Liver (tissue), 9 donors: ENCODE data around the gene ARID4B. TPM values are rescaled to one million over a fixed set of nuclear protein-coding genes. Genes with fewer than 3 reads are reported as not detected.

Experiments used
- DNase-seq: peaks from one replicate; pipeline ENCODE4 v3.0.0-alpha.2; 2017; ENCODE audit warnings: low spot score
- H3K27ac ChIP-seq, 2 donors: one replicate each; pipeline ENCODE4 v1.7.0; 2013; ENCODE audit warnings: inconsistent platforms in 2 of 2, low read length in 2 of 2, control low read depth in 1 of 2, low read depth in 1 of 2, mild to moderate bottlenecking in 1 of 2
- H3K27me3 ChIP-seq, 4 donors: one replicate each; pipeline versions ENCODE4 v1.6.1 to v1.7.0; 2013; ENCODE audit warnings: low read length in 3 of 4, inconsistent platforms in 1 of 4, mild to moderate bottlenecking in 1 of 4, moderate library complexity in 1 of 4; ENCODE audit not compliant: control insufficient read depth in 4 of 4, insufficient read depth in 4 of 4
- H3K36me3 ChIP-seq, 4 donors: one replicate each; pipeline versions ENCODE4 v1.6.1 to v1.7.0; 2013; ENCODE audit warnings: low read length in 3 of 4, mild to moderate bottlenecking in 3 of 4, low read depth in 1 of 4, moderate library complexity in 1 of 4; ENCODE audit not compliant: control insufficient read depth in 4 of 4, insufficient read depth in 3 of 4
- H3K4me1 ChIP-seq, 4 donors: one replicate each; pipeline versions ENCODE4 v1.6.1 to v1.7.0; 2013; ENCODE audit warnings: low read length in 3 of 4, mild to moderate bottlenecking in 3 of 4, moderate library complexity in 1 of 4; ENCODE audit not compliant: control insufficient read depth in 4 of 4, insufficient read depth in 4 of 4
- H3K4me3 ChIP-seq, 3 donors: one replicate each; pipeline versions ENCODE4 v1.6.1 to v1.7.0; 2013; ENCODE audit warnings: low read length in 3 of 3, control low read depth in 1 of 3, low read depth in 1 of 3, mild to moderate bottlenecking in 1 of 3
- H3K9ac ChIP-seq, 2 donors: one replicate each; pipeline ENCODE4 v1.7.0; 2013; ENCODE audit warnings: low read length in 2 of 2, mild to moderate bottlenecking in 2 of 2, moderate library complexity in 2 of 2, control low read depth in 1 of 2, low read depth in 1 of 2
- H3K9me3 ChIP-seq, 4 donors: one replicate each; pipeline versions ENCODE4 v1.6.1 to v1.7.0; 2013; ENCODE audit warnings: low read length in 3 of 4; ENCODE audit not compliant: control insufficient read depth in 4 of 4
- ATF3 ChIP-seq: IDR thresholded peaks from 2 replicates; pipeline ENCODE4 v1.6.1; 2016; ENCODE audit warnings: antibody characterized with exemption
- CTCF ChIP-seq: fragments of 150-350 bp; IDR thresholded peaks from 2 replicates; pipeline ENCODE4 v1.5.1; 2017; ENCODE audit warnings: improper control_type of control experiment, low read depth, low read length; ENCODE audit not compliant: missing input control
- EGR1 ChIP-seq, 2 donors: IDR thresholded peaks; 2 replicates each; pipeline ENCODE4 v1.6.1; 2016 to 2018; ENCODE audit warnings: antibody characterized with exemption in 2 of 2, low read depth in 2 of 2
- FOXA1 ChIP-seq: IDR thresholded peaks from 2 replicates; pipeline ENCODE4 v1.6.1; 2016; ENCODE audit warnings: antibody characterized with exemption
- FOXA2 ChIP-seq: IDR thresholded peaks from 2 replicates; pipeline ENCODE4 v1.6.1; 2016; ENCODE audit warnings: antibody characterized with exemption
- GABPA ChIP-seq, 2 donors: IDR thresholded peaks in 1 of 2; conservative IDR thresholded peaks in 1 of 2; 2 replicates each; pipeline ENCODE4 v1.6.1; 2016; ENCODE audit warnings: antibody characterized with exemption in 2 of 2, mild to moderate bottlenecking in 1 of 2, moderate library complexity in 1 of 2
- HNF4A ChIP-seq, 2 donors: conservative IDR thresholded peaks; 2 replicates each; pipeline ENCODE4 v1.6.1; 2016; ENCODE audit warnings: antibody characterized with exemption in 2 of 2, mild to moderate bottlenecking in 2 of 2
- HNF4G ChIP-seq: IDR thresholded peaks from 2 replicates; pipeline ENCODE4 v1.6.1; 2016; ENCODE audit warnings: antibody characterized with exemption
- JUND ChIP-seq, 2 donors: IDR thresholded peaks; 2 replicates each; pipeline ENCODE4 v1.6.1; 2016; ENCODE audit warnings: antibody characterized with exemption in 2 of 2
- MAX ChIP-seq: IDR thresholded peaks from 2 replicates; pipeline ENCODE4 v1.6.1; 2016; ENCODE audit warnings: antibody characterized with exemption
- NR2F2 ChIP-seq: IDR thresholded peaks from 2 replicates; pipeline ENCODE4 v1.6.1; 2016; ENCODE audit warnings: antibody characterized with exemption
- RAD21 ChIP-seq, 2 donors: IDR thresholded peaks; 2 replicates each; pipeline ENCODE4 v1.6.1; 2016; ENCODE audit warnings: antibody characterized with exemption in 2 of 2, mild to moderate bottlenecking in 2 of 2
- REST ChIP-seq: IDR thresholded peaks from 2 replicates; pipeline ENCODE4 v1.6.1; 2016; ENCODE audit warnings: antibody characterized with exemption, mild to moderate bottlenecking
- RXRA ChIP-seq, 2 donors: IDR thresholded peaks; 2 replicates each; pipeline ENCODE4 v1.6.1; 2017 to 2018; ENCODE audit warnings: antibody characterized with exemption in 2 of 2, mild to moderate bottlenecking in 1 of 2
- SP1 ChIP-seq: IDR thresholded peaks from 2 replicates; pipeline ENCODE4 v1.6.1; 2018; ENCODE audit warnings: antibody characterized with exemption, mild to moderate bottlenecking
- TAF1 ChIP-seq: conservative IDR thresholded peaks from 2 replicates; pipeline ENCODE4 v1.6.1; 2016; ENCODE audit warnings: antibody characterized with exemption, mild to moderate bottlenecking
- YY1 ChIP-seq: IDR thresholded peaks from 2 replicates; pipeline ENCODE4 v1.6.1; 2016; ENCODE audit warnings: antibody characterized with exemption, mild to moderate bottlenecking
- ZBTB33 ChIP-seq: IDR thresholded peaks from 2 replicates; pipeline ENCODE4 v1.6.1; 2016; ENCODE audit warnings: antibody characterized with exemption
- WGBS: extraction: QIAGEN DNeasy Blood & Tissue Kit; methylation state at CpG from one replicate; pipeline ENCODE4 v1.1.7; 2013; 5-methylcytosine and 5-hydroxymethylcytosine counted together
- polyA plus RNA-seq, 2 donors: library from polyadenylated mRNA; stranded (reverse) in 1 of 2; unstranded in 1 of 2; fragments of 200-250 nt in 1 of 2; fragments of >200 nt in 1 of 2; fragmentation: Nextera tagmentation in 1 of 2; extraction: Ambion mirVana in 1 of 2; gene quantifications; one replicate each; pipeline versions ENCODE4 v1.2.1 to v1.2.3, GENCODE V29; 2013 to 2015
- total RNA-seq, 2 donors: library from RNA; depleted of rRNA; stranded (reverse); fragments of >200 nt; gene quantifications; one replicate each; pipeline ENCODE4 v1.2.3, GENCODE V29; 2014
- donor health status: healthy.
- donor health status: healthy.
- donor health status: healthy.
- donor health status: healthy.
- donor health status: healthy.

ARID4B gene
- total and polyA plus RNA-seq, 4 donors, result 4.2 to 27.3 (median 21.3) TPM

- peak; percentile 88 for TF ChIP-seq CTCF
- peak; percentile 80 for TF ChIP-seq YY1
- no peak for TF ChIP-seq SP1
- TF ChIP-seq RAD21 (IDR thresholded peaks at IDR 0.05), result peak; percentile 95 to 97
- peak in 1 of 2 donors; percentile 9 for TF ChIP-seq JUND (IDR thresholded peaks at IDR 0.05)
- TF ChIP-seq GABPA (IDR thresholded peaks at IDR 0.05 in 1 of 2, conservative IDR thresholded peaks at IDR 0.05 in 1 of 2), result peak in 1 of 2 donors; percentile 16
- no peak for TF ChIP-seq FOXA2
- TF ChIP-seq REST, result no peak
- Histone ChIP-seq H3K27me3 (no peaks in the 10 kb centered on the region), H3K9ac (peak overlapping the region in 1 of 2 donors; percentile 44), H3K4me3 (no peak overlapping the region), H3K4me1 (peaks cover 0 to 21% (median 1%) of the 10 kb centered on the region in 4 donors), H3K27ac (no peak overlapping the region), H3K36me3 (no peaks in the 10 kb centered on the region), H3K9me3 (no peaks in the 10 kb centered on the region)
- WGBS, result 14% methylated on average over 2 of the region's 2 CpGs
- peak; percentile 58 for DNase-seq
Measured at GRCh38 chr1:235253219-235253962, 74.6 kb downstream of the ARID4B start.

GRCh38 chr1:235250430-235250829, 77.5 kb downstream of the ARID4B start:
- Histone ChIP-seq H3K4me3 (no peak overlapping the region), H3K36me3 (peaks cover 0 to 2% (median 0%) of the 10 kb centered on the region in 4 donors), H3K4me1 (peaks cover 0 to 19% (median 1%) of the 10 kb centered on the region in 4 donors), H3K27me3 (no peaks in the 10 kb centered on the region), H3K9me3 (no peaks in the 10 kb centered on the region), H3K9ac (no peak overlapping the region), H3K27ac (no peak overlapping the region)
- no peak for DNase-seq
- WGBS, result 19% methylated on average over 3 of the region's 3 CpGs
- TF ChIP-seq FOXA2 (peak; percentile 92), HNF4G (no peak), GABPA (IDR thresholded peaks at IDR 0.05 in 1 of 2, conservative IDR thresholded peaks at IDR 0.05 in 1 of 2) (peak in 1 of 2 donors; percentile 19), RXRA (IDR thresholded peaks at IDR 0.05) (peak; percentile 71 to 79), SP1 (peak; percentile 59), TAF1 (no peak), ATF3 (no peak), YY1 (peak; percentile 46), FOXA1 (peak; percentile 96), NR2F2 (no peak), ZBTB33 (no peak), RAD21 (IDR thresholded peaks at IDR 0.05) (no peak), CTCF (no peak), MAX (peak; percentile 62), EGR1 (IDR thresholded peaks at IDR 0.05; ENCODE audit: low read depth in 2 of 2) (no peak), JUND (IDR thresholded peaks at IDR 0.05) (peak in 1 of 2 donors; percentile 35), HNF4A (conservative IDR thresholded peaks at IDR 0.05) (peak; percentile 64 to 70)
